ENCODE results near the gene PPT1.
A peak's percentile ranks its signal among the peaks of the same experiment; 100 is the strongest.
"Not testable (repeated sequence)": the region's sequence is repeated elsewhere in the genome, so short reads cannot be mapped to it uniquely, and the experiment has no call there.

PPT1 gene

GRCh38 chr1:40041466-40041838 is 55.6 kb downstream of the PPT1 start:
- no peak for DNase-seq (ENCODE audit: low read depth)

GRCh38 chr1:40040511-40041465 is 56.3 kb downstream of the PPT1 start, which contains the start of gene CAP1:
CAP1 (plus strand) TSS chr1:40040729; CDS start chr1:40059347, 18,618 bp downstream.
- no peak for TF ChIP-seq CTCF (IDR thresholded peaks at IDR 0.05; ENCODE audit: low read depth, low read length)
- TF ChIP-seq MAX (IDR thresholded peaks at IDR 0.05; ENCODE audit: low read depth, low read length) = peak; percentile 12; the same call in 1 of the 2 replicates
- H3K4me3 ChIP-seq (ENCODE audit: low read depth, low read length) = peak within 1 kb of the TSS; percentile 100
- DNase-seq (ENCODE audit: low read depth) = peak; percentile 98

More at GRCh38 chr1:40041466-40041838, 55.6 kb downstream of the PPT1 start:
- TF ChIP-seq MAX (IDR thresholded peaks at IDR 0.05; ENCODE audit: low read depth, low read length) (no peak), POLR2A (IDR thresholded peaks at IDR 0.05; ENCODE audit: extremely low read depth, insufficient read length) (no peak), MYC (IDR thresholded peaks at IDR 0.05; ENCODE audit: low read depth, low read length) (no peak), CTCF (IDR thresholded peaks at IDR 0.05; ENCODE audit: low read depth, low read length) (no peak)
- peak overlapping the region; percentile 100 for H3K4me3 ChIP-seq (ENCODE audit: low read depth, low read length)

- TF ChIP-seq MAX (IDR thresholded peaks at IDR 0.05; ENCODE audit: low read depth, low read length) (no peak; the same call in 1 of the 2 replicates), MYC (IDR thresholded peaks at IDR 0.05; ENCODE audit: low read depth, low read length) (peak; percentile 15; the same call in 1 of the 2 replicates), CTCF (IDR thresholded peaks at IDR 0.05; ENCODE audit: low read depth, low read length) (no peak), POLR2A (IDR thresholded peaks at IDR 0.05; ENCODE audit: extremely low read depth, insufficient read length) (peak; percentile 87)
- peak overlapping the region; percentile 80 for H3K4me3 ChIP-seq (ENCODE audit: low read depth, low read length)
- peak; percentile 95 for DNase-seq (ENCODE audit: low read depth)
These were observed 57.1 kb downstream of the PPT1 start for GRCh38 chr1:40039757-40040510.

GRCh38 chr1:40039245-40039756 is 57.8 kb downstream of the PPT1 start:
- H3K4me3 ChIP-seq (ENCODE audit: low read depth, low read length) = peak overlapping the region; percentile 80
- DNase-seq (ENCODE audit: low read depth) = peak; percentile 88
- no peak for TF ChIP-seq CTCF (IDR thresholded peaks at IDR 0.05; ENCODE audit: low read depth, low read length)
- TF ChIP-seq POLR2A (IDR thresholded peaks at IDR 0.05; ENCODE audit: extremely low read depth, insufficient read length) = peak; percentile 0
- TF ChIP-seq MYC (IDR thresholded peaks at IDR 0.05; ENCODE audit: low read depth, low read length) = no peak
- TF ChIP-seq MAX (IDR thresholded peaks at IDR 0.05; ENCODE audit: low read depth, low read length) = peak; percentile 54

- TF ChIP-seq MAX (IDR thresholded peaks at IDR 0.05; ENCODE audit: low read depth, low read length) = no peak
- TF ChIP-seq CTCF (IDR thresholded peaks at IDR 0.05; ENCODE audit: low read depth, low read length) = no peak
- no peak for TF ChIP-seq POLR2A (IDR thresholded peaks at IDR 0.05; ENCODE audit: extremely low read depth, insufficient read length)
- TF ChIP-seq MYC (IDR thresholded peaks at IDR 0.05; ENCODE audit: low read depth, low read length) = no peak
These were observed 58.4 kb downstream of the PPT1 start for GRCh38 chr1:40038697-40039096.

GRCh38 chr1:40037254-40037653 is 59.8 kb downstream of the PPT1 start:
- DNase-seq (ENCODE audit: low read depth); H3K4me3 ChIP-seq (ENCODE audit: low read depth, low read length): not testable (repeated sequence)

More at GRCh38 chr1:40038697-40039096, 58.4 kb downstream of the PPT1 start:
- DNase-seq (ENCODE audit: low read depth) = peak; percentile 24
- peak overlapping the region; percentile 80 for H3K4me3 ChIP-seq (ENCODE audit: low read depth, low read length)

Measured in NB4 (cell line).